NT2/D1 (cell line): Measurements from ENCODE around the gene PRSS27.

Source experiments
- DNase-seq: peaks from one replicate; pipeline ENCODE4 v3.0.0-alpha.2; 2011; ENCODE audit warnings: low read depth, low spot score
- H3K27me3 ChIP-seq: 2 replicates; pipeline ENCODE4 v1.6.0; 2011; ENCODE audit warnings: mild to moderate bottlenecking; ENCODE audit not compliant: insufficient read length, insufficient read depth
- H3K36me3 ChIP-seq: 2 replicates; pipeline ENCODE4 v1.6.1; 2011; ENCODE audit warnings: mild to moderate bottlenecking, low read length, mixed read lengths; ENCODE audit not compliant: insufficient read depth, insufficient read length
- H3K4me1 ChIP-seq: 2 replicates; pipeline ENCODE4 v1.5.1; 2011; ENCODE audit not compliant: insufficient read depth, insufficient read length
- H3K4me3 ChIP-seq: 2 replicates; pipeline ENCODE4 v1.5.1; 2011; ENCODE audit warnings: low read depth; ENCODE audit not compliant: insufficient read length
- H3K9ac ChIP-seq: 2 replicates; pipeline ENCODE4 v1.6.0; 2011; ENCODE audit warnings: low read depth; ENCODE audit not compliant: insufficient read length
- H3K9me3 ChIP-seq: 2 replicates; pipeline ENCODE4 v1.5.1; 2011; ENCODE audit warnings: mild to moderate bottlenecking, low read length; ENCODE audit not compliant: insufficient read depth
- SUZ12 ChIP-seq: IDR thresholded peaks from 2 replicates; pipeline ENCODE4 v1.6.1; 2011; ENCODE audit not compliant: insufficient read length, insufficient read depth; ENCODE audit errors: extremely low read depth
- YY1 ChIP-seq: IDR thresholded peaks from 2 replicates; pipeline ENCODE4 v1.6.1; 2011; ENCODE audit not compliant: insufficient read length, insufficient read depth
- ZNF274 ChIP-seq: IDR thresholded peaks from 2 replicates; pipeline ENCODE4 v1.6.1; 2011; ENCODE audit warnings: mild to moderate bottlenecking, low read depth, low read length

PRSS27 gene

GRCh38 chr16:2765462-2766404 is 45.7 kb upstream of the PRSS27 start:
- peaks cover 16% of the 10 kb centered on the region; the same call in 1 of the 2 replicates for H3K9me3 ChIP-seq
- H3K9ac ChIP-seq = no peak overlapping the region
- no peak for TF ChIP-seq ZNF274
- TF ChIP-seq SUZ12 = no peak
- TF ChIP-seq YY1 = no peak
- no peaks in the 10 kb centered on the region for H3K27me3 ChIP-seq
- peaks cover 100% of the 10 kb centered on the region for H3K36me3 ChIP-seq
- H3K4me1 ChIP-seq = peaks cover 37% of the 10 kb centered on the region
- no peak for DNase-seq
- H3K4me3 ChIP-seq = no peak overlapping the region

- peaks cover 26% of the 10 kb centered on the region for H3K4me1 ChIP-seq
- no peak for DNase-seq
- H3K9ac ChIP-seq = no peak overlapping the region
- H3K9me3 ChIP-seq = peaks cover 16% of the 10 kb centered on the region; the same call in 1 of the 2 replicates
- TF ChIP-seq SUZ12 (no peak), ZNF274 (no peak), YY1 (no peak)
- H3K27me3 ChIP-seq = no peaks in the 10 kb centered on the region
- H3K36me3 ChIP-seq = peaks cover 100% of the 10 kb centered on the region
- no peak overlapping the region for H3K4me3 ChIP-seq
Observed at GRCh38 chr16:2764718-2765117, 44.7 kb upstream of the PRSS27 start.

- no peak for DNase-seq
- no peak overlapping the region for H3K9ac ChIP-seq
- no peak for TF ChIP-seq ZNF274
- no peak for TF ChIP-seq YY1
- TF ChIP-seq SUZ12 = no peak
- H3K4me1 ChIP-seq = peaks cover 15% of the 10 kb centered on the region
- peaks cover 16% of the 10 kb centered on the region; the same call in 1 of the 2 replicates for H3K9me3 ChIP-seq
- peaks cover 100% of the 10 kb centered on the region for H3K36me3 ChIP-seq
- no peaks in the 10 kb centered on the region for H3K27me3 ChIP-seq
- no peak overlapping the region for H3K4me3 ChIP-seq
Observed at GRCh38 chr16:2763173-2763572, 43.1 kb upstream of the PRSS27 start.

- no peak overlapping the region for H3K4me3 ChIP-seq
- H3K9ac ChIP-seq = no peak overlapping the region
- no peak for DNase-seq
- H3K36me3 ChIP-seq = peaks cover 100% of the 10 kb centered on the region
- TF ChIP-seq SUZ12 = no peak
- no peak for TF ChIP-seq YY1
- no peak for TF ChIP-seq ZNF274
- H3K9me3 ChIP-seq = peaks cover 16% of the 10 kb centered on the region; the same call in 1 of the 2 replicates
- H3K27me3 ChIP-seq = no peaks in the 10 kb centered on the region
- peaks cover 12% of the 10 kb centered on the region for H3K4me1 ChIP-seq
Observed at GRCh38 chr16:2762711-2763110, 42.7 kb upstream of the PRSS27 start.

GRCh38 chr16:2761886-2762583 is 42.0 kb upstream of the PRSS27 start:
- no peak overlapping the region for H3K9ac ChIP-seq
- TF ChIP-seq SUZ12 (no peak), YY1 (no peak), ZNF274 (no peak)
- no peak overlapping the region for H3K4me3 ChIP-seq
- peaks cover 16% of the 10 kb centered on the region; the same call in 1 of the 2 replicates for H3K9me3 ChIP-seq
- H3K4me1 ChIP-seq = peaks cover 6% of the 10 kb centered on the region
- H3K27me3 ChIP-seq = no peaks in the 10 kb centered on the region
- no peak for DNase-seq
- H3K36me3 ChIP-seq = peaks cover 100% of the 10 kb centered on the region

GRCh38 chr16:2761472-2761871 is 41.4 kb upstream of the PRSS27 start:
- DNase-seq = no peak

More at GRCh38 chr16:2761472-2761871, 41.4 kb upstream of the PRSS27 start:
- peaks cover 2% of the 10 kb centered on the region for H3K4me1 ChIP-seq
- peaks cover 16% of the 10 kb centered on the region; the same call in 1 of the 2 replicates for H3K9me3 ChIP-seq
- H3K4me3 ChIP-seq = no peak overlapping the region
- TF ChIP-seq YY1 = no peak
- TF ChIP-seq SUZ12 = no peak
- no peak for TF ChIP-seq ZNF274
- H3K27me3 ChIP-seq = no peaks in the 10 kb centered on the region
- no peak overlapping the region for H3K9ac ChIP-seq
- peaks cover 100% of the 10 kb centered on the region for H3K36me3 ChIP-seq
